ENCODE results near the gene ZSCAN1. TPM values are rescaled to one million over a fixed set of nuclear protein-coding genes. Genes with fewer than 3 reads are reported as not detected.

The ZSCAN1 gene
- total RNA-seq, 1 experiment from 2014 or later: 1.3 TPM

DNA sequence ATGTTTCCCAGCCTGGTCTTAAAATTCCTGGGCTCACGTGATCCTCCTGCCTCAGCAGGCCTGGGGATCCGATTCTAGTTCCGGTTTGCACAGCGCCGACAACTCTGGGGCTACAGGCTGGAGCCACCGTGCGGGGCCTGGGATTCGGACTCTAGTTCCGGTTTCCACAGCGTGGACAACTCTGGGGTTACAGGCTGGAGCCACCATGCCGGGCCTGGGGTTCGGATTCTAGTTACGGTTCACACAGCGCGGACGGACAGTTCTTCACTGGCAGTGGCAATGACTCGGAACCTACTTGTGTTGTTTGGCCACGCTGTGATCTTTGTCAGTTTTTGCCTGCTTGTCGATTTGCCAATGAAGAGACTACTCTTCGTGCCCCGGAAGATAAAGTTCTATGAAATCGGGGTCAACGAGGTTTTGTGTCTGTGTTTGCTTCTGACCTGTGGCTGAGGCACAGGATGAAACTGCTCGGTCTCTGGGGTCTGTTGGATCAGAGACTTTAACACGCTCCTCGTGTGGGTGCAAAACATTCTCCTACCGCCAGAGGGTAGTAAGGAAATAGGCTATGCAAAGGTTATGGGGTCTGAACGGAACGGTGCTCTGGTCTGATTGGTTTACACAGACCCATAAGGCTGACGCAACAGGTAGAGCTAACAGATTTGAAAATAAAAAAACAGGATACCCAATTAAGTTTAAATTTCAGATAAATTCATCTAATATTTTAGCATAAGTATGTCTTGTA, 12.1 kb upstream of the ZSCAN1 start:
- peaks cover 28% of the 10 kb centered on the region for H3K27me3 Mint-ChIP-seq (ENCODE audit: low read depth)
- ChIA-PET POLR2A (interaction anchor here (0.8 to 1.2 kb wide), 7 partner anchors 17 to 133 kb away, joined by 3 to 6 read pairs (median 4); partner anchors contain the start of genes ZNF135 and ZNF329), CTCF (interaction anchor here (0.5 to 3.3 kb wide), 29 partner anchors 9 to 497 kb away, joined by 3 to 31 read pairs (median 4); partner anchors contain the start of genes ZNF135, ZNF329, ZNF417 and ZNF584)
- peaks cover 2% of the 10 kb centered on the region for H3K4me1 Mint-ChIP-seq
- TF ChIP-seq, protein P1, sequence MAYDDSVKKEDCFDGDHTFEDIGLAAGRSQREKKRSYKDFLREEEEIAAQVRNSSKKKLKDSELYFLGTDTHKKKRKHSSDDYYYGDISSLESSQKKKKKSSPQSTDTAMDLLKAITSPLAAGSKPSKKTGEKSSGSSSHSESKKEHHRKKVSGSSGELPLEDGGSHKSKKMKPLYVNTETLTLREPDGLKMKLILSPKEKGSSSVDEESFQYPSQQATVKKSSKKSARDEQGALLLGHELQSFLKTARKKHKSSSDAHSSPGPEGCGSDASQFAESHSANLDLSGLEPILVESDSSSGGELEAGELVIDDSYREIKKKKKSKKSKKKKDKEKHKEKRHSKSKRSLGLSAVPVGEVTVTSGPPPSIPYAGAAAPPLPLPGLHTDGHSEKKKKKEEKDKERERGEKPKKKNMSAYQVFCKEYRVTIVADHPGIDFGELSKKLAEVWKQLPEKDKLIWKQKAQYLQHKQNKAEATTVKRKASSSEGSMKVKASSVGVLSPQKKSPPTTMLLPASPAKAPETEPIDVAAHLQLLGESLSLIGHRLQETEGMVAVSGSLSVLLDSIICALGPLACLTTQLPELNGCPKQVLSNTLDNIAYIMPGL (CRISPR knock-in tag; IDR thresholded peaks at IDR 0.05): no peak
- TF ChIP-seq TEAD4 (CRISPR knock-in tag; IDR thresholded peaks at IDR 0.05) (no peak), IRF2 (CRISPR knock-in tag; IDR thresholded peaks at IDR 0.05; ENCODE audit: borderline replicate concordance, low read depth) (no peak), ERG (CRISPR knock-in tag; IDR thresholded peaks at IDR 0.05) (no peak), ESRRA (CRISPR knock-in tag; IDR thresholded peaks at IDR 0.05; ENCODE audit: borderline replicate concordance) (no peak), FOXP4 (CRISPR knock-in tag; IDR thresholded peaks at IDR 0.05) (no peak), GABPB1 (CRISPR knock-in tag; IDR thresholded peaks at IDR 0.05) (peak; percentile 65), NFYB (CRISPR knock-in tag; conservative IDR thresholded peaks at IDR 0.05; ENCODE audit: low read depth) (0 out of 2 replicates have a peak, but pooled peaks have one; percentile 12), CBFB (CRISPR knock-in tag; IDR thresholded peaks at IDR 0.05; ENCODE audit: low read depth) (no peak), KAT7 (CRISPR knock-in tag; IDR thresholded peaks at IDR 0.05; ENCODE audit: borderline replicate concordance) (no peak)
- TF ChIP-seq, protein P2, sequence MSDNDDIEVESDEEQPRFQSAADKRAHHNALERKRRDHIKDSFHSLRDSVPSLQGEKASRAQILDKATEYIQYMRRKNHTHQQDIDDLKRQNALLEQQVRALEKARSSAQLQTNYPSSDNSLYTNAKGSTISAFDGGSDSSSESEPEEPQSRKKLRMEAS (CRISPR knock-in tag; IDR thresholded peaks at IDR 0.05): no peak
- TF ChIP-seq, protein P3, sequence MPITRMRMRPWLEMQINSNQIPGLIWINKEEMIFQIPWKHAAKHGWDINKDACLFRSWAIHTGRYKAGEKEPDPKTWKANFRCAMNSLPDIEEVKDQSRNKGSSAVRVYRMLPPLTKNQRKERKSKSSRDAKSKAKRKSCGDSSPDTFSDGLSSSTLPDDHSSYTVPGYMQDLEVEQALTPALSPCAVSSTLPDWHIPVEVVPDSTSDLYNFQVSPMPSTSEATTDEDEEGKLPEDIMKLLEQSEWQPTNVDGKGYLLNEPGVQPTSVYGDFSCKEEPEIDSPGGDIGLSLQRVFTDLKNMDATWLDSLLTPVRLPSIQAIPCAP (CRISPR knock-in tag; IDR thresholded peaks at IDR 0.05): no peak
- TF ChIP-seq, protein P4, sequence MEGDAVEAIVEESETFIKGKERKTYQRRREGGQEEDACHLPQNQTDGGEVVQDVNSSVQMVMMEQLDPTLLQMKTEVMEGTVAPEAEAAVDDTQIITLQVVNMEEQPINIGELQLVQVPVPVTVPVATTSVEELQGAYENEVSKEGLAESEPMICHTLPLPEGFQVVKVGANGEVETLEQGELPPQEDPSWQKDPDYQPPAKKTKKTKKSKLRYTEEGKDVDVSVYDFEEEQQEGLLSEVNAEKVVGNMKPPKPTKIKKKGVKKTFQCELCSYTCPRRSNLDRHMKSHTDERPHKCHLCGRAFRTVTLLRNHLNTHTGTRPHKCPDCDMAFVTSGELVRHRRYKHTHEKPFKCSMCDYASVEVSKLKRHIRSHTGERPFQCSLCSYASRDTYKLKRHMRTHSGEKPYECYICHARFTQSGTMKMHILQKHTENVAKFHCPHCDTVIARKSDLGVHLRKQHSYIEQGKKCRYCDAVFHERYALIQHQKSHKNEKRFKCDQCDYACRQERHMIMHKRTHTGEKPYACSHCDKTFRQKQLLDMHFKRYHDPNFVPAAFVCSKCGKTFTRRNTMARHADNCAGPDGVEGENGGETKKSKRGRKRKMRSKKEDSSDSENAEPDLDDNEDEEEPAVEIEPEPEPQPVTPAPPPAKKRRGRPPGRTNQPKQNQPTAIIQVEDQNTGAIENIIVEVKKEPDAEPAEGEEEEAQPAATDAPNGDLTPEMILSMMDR (IDR thresholded peaks at IDR 0.05): peak; percentile 74
- TF ChIP-seq, protein P5, sequence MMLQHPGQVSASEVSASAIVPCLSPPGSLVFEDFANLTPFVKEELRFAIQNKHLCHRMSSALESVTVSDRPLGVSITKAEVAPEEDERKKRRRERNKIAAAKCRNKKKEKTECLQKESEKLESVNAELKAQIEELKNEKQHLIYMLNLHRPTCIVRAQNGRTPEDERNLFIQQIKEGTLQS (CRISPR knock-in tag; conservative IDR thresholded peaks at IDR 0.05): no peak
- no peak overlapping the region; the same call in none of the 2 replicates for H3K27ac Mint-ChIP-seq
- H3K36me3 Mint-ChIP-seq: no peaks in the 10 kb centered on the region; the same call in 1 of the 2 replicates
- peaks cover 30% of the 10 kb centered on the region for H3K9me3 Mint-ChIP-seq
- DNase-seq (ENCODE audit: low spot score): peak; percentile 84
- no peak overlapping the region for H3K4me3 Mint-ChIP-seq
- peak; percentile 99 for ATAC-seq

- ATAC-seq (peak; percentile 47), DNase-seq (ENCODE audit: low spot score) (peak; percentile 16)
- H3K4me3 Mint-ChIP-seq: no peak overlapping the region
- peaks cover 2% of the 10 kb centered on the region for H3K4me1 Mint-ChIP-seq
- peaks cover 30% of the 10 kb centered on the region for H3K9me3 Mint-ChIP-seq
- CTCF ChIA-PET: interaction anchor here (0.5 to 3.3 kb wide), 30 partner anchors 8 to 497 kb away, joined by 3 to 31 read pairs (median 4); partner anchors contain the start of genes ZNF135, ZNF329, ZNF417 and ZNF584
- POLR2A ChIA-PET: interaction anchor here (0.6 to 1.2 kb wide), 9 partner anchors 16 to 132 kb away, joined by 3 to 6 read pairs (median 3); partner anchors contain the start of genes ZNF135 and ZNF329
- peaks cover 26% of the 10 kb centered on the region for H3K27me3 Mint-ChIP-seq (ENCODE audit: low read depth)
- H3K36me3 Mint-ChIP-seq: no peaks in the 10 kb centered on the region; the same call in 1 of the 2 replicates
- peak overlapping the region; percentile 90 for H3K27ac Mint-ChIP-seq
- TF ChIP-seq NFYB (CRISPR knock-in tag; conservative IDR thresholded peaks at IDR 0.05; ENCODE audit: low read depth): no peak
- TF ChIP-seq ZNF425 (CRISPR knock-in tag; conservative IDR thresholded peaks at IDR 0.05): no peak
- TF ChIP-seq ERG (CRISPR knock-in tag; IDR thresholded peaks at IDR 0.05): no peak
- no peak for TF ChIP-seq EMX1 (CRISPR knock-in tag; IDR thresholded peaks at IDR 0.05)
- TF ChIP-seq PREB (CRISPR knock-in tag; IDR thresholded peaks at IDR 0.05; ENCODE audit: borderline replicate concordance): no peak
These were observed 11.6 kb upstream of the ZSCAN1 start for GRCh38 chr19:58022283-58022660.
